B cell (primary cell): ENCODE results near the gene TLL1.

Experiments
- CTCF ChIP-seq: fragments of 200-600 bp; IDR thresholded peaks from one replicate; pipeline ENCODE4 v1.8.0; 2022; ENCODE audit warnings: antibody characterized with exemption, mild to moderate bottlenecking
- EZH2 ChIP-seq: IDR thresholded peaks from 2 replicates; pipeline ENCODE4 v1.6.1; 2012; ENCODE audit warnings: borderline replicate concordance, low read depth, mild to moderate bottlenecking, moderate library complexity, low read length; ENCODE audit not compliant: insufficient read depth, poor library complexity, severe bottlenecking

- TF ChIP-seq CTCF (no peak), EZH2 (no peak)
Measured at GRCh38 chr4:165866019-165866650, 6.9 kb upstream of the TLL1 start.
